Smooth muscle cell of the pulmonary artery (primary cell): ENCODE measurements around the gene MFAP3L. TPM values are rescaled to one million over a fixed set of nuclear protein-coding genes. Genes with fewer than 3 reads are reported as not detected.

ENCODE experiments used
- total RNA-seq: library from RNA; depleted of rRNA; stranded (reverse); fragments of >200 nt; gene quantifications from 2 replicates; pipeline ENCODE4 v1.2.3, GENCODE V29; 2014

MFAP3L gene
- 7.2 and 14.3 TPM in 2 replicates for total RNA-seq

DNA sequence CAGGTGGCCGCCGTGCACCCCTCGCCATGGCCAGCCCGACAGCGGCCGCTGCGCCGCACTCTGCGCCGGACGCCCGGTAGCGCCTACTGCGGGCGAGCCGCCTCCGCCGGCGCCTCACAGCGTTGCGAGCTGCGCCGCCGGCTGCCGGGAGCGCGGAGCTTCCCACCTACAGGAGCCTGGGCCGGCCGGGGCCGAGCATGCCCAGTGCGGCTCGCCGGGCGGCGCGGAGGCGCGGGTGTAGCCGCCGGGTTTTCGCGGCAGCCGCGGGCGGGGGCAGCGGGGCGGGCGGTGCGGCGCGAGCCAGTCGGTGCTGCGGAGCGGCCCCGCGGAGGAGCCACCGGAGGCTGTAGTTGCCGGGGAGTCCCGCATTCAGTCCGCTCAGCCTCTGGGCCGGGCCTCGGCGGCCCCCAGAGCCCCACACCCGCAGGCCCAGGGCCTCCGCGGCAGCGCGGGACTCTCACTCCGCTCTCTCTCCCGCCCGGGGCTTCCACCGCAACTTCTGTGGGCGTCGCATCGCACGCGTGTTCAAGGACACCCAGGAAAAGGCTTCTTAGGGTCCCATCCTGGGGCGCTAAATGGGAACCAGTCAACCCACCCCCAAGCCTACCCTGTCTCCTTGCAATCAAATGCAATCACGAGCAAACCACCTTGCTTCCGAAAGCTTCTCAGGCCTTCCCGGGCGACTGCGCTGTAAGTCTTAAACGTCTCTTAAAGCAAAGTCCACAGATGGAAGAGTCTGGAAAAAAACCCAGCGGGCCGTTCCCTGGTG lies at the start of gene MFAP3L:
MFAP3L (minus strand) TSS at position 143 of the 769 bp plus-strand sequence. CDS start 20,518 bp downstream, outside the sequence.

Other genes with a start within 250 kb of the MFAP3L start
- gene AADAT, start 63.6 kb upstream of the MFAP3L start, total RNA-seq: 2.5 and 2.8 TPM in 2 replicates